ENCODE measurements around the gene C5orf58.

The C5orf58 gene

DNA sequence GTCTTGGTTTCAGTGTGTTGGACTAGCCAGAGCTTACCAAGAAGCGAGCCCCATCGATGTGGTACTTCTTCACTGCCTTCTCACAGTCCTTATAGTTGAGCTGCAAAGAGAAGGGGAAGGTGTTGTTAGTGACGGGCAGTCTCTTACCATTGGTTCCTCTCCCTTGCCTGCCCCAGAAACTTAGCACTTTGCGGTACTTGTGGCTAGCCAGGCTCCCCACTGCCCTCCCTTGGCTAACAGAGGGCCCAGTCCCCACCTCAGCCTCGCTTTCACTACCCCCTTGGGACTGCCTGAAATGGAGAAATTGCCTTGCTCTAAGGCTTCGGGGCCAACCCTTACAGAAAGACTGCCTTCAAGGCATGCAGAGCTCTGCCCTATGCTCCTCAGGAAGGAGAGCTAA is 60.5 kb downstream of the C5orf58 start:
- Histone ChIP-seq H3K9ac (ENCODE audit: low read length) (no peak overlapping the region), H2AFZ (ENCODE audit: low read length) (no peak overlapping the region), H3K9me3 (ENCODE audit: low read length) (no peaks in the 10 kb centered on the region), H3K36me3 (ENCODE audit: insufficient read depth, low read length) (no peaks in the 10 kb centered on the region), H3K27ac (ENCODE audit: low read depth, low read length, poor library complexity, severe bottlenecking) (no peak overlapping the region), H3K4me1 (ENCODE audit: insufficient read depth, low read length, severe bottlenecking) (no peaks in the 10 kb centered on the region), H3K4me3 (ENCODE audit: low read depth, low read length, poor library complexity, severe bottlenecking) (no peak overlapping the region), H3K9me2 (ENCODE audit: low read depth, low read length) (no peaks in the 10 kb centered on the region), H3K4me2 (ENCODE audit: low read length) (no peak overlapping the region), H4K20me1 (ENCODE audit: insufficient read depth, low read length) (no peaks in the 10 kb centered on the region), H3K27me3 (ENCODE audit: insufficient read depth, low read length) (peaks cover 3% of the 10 kb centered on the region), H3K79me2 (ENCODE audit: insufficient read depth, low read length) (no peaks in the 10 kb centered on the region), H3F3A (ENCODE audit: insufficient read depth, low read length) (no peaks in the 10 kb centered on the region)
- TF ChIP-seq EZH2 (IDR thresholded peaks at IDR 0.05; ENCODE audit: borderline replicate concordance, low read length), result no peak
- TF ChIP-seq, protein P1, sequence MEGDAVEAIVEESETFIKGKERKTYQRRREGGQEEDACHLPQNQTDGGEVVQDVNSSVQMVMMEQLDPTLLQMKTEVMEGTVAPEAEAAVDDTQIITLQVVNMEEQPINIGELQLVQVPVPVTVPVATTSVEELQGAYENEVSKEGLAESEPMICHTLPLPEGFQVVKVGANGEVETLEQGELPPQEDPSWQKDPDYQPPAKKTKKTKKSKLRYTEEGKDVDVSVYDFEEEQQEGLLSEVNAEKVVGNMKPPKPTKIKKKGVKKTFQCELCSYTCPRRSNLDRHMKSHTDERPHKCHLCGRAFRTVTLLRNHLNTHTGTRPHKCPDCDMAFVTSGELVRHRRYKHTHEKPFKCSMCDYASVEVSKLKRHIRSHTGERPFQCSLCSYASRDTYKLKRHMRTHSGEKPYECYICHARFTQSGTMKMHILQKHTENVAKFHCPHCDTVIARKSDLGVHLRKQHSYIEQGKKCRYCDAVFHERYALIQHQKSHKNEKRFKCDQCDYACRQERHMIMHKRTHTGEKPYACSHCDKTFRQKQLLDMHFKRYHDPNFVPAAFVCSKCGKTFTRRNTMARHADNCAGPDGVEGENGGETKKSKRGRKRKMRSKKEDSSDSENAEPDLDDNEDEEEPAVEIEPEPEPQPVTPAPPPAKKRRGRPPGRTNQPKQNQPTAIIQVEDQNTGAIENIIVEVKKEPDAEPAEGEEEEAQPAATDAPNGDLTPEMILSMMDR (IDR thresholded peaks at IDR 0.05; ENCODE audit: low read length), result no peak

DNA sequence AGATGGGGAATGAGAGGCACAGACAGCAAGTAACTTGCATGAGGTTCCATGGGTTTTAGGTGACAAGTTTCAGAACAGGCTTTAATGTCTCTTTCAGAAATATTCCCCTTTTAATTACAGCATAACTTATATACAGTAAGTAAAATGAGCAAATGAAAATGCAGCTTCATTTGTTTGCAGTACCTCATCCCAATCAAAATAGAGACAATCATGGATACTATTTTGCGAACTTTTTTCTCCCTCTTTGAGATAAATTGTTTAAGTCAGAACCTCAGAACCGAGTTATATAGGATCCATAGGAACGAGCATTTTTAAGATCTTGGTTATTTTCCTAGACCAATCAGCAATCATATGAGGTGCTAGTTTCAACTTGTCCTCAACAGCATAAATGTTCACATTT is 61.3 kb downstream of the C5orf58 start:
- Histone ChIP-seq H3K79me2 (ENCODE audit: insufficient read depth, low read length) (no peaks in the 10 kb centered on the region), H3K9me3 (ENCODE audit: low read length) (no peaks in the 10 kb centered on the region), H3K36me3 (ENCODE audit: insufficient read depth, low read length) (no peaks in the 10 kb centered on the region), H3K4me2 (ENCODE audit: low read length) (no peak overlapping the region), H3K27me3 (ENCODE audit: insufficient read depth, low read length) (peaks cover 3% of the 10 kb centered on the region), H4K20me1 (ENCODE audit: insufficient read depth, low read length) (no peaks in the 10 kb centered on the region), H3K9me2 (ENCODE audit: low read depth, low read length) (no peaks in the 10 kb centered on the region), H3K4me3 (ENCODE audit: low read depth, low read length, poor library complexity, severe bottlenecking) (no peak overlapping the region), H2AFZ (ENCODE audit: low read length) (no peak overlapping the region), H3K4me1 (ENCODE audit: insufficient read depth, low read length, severe bottlenecking) (no peaks in the 10 kb centered on the region), H3F3A (ENCODE audit: insufficient read depth, low read length) (no peaks in the 10 kb centered on the region), H3K27ac (ENCODE audit: low read depth, low read length, poor library complexity, severe bottlenecking) (no peak overlapping the region), H3K9ac (ENCODE audit: low read length) (no peak overlapping the region)
- TF ChIP-seq, protein P1 (IDR thresholded peaks at IDR 0.05; ENCODE audit: low read length), result no peak
- TF ChIP-seq EZH2 (IDR thresholded peaks at IDR 0.05; ENCODE audit: borderline replicate concordance, low read length), result no peak

DNA sequence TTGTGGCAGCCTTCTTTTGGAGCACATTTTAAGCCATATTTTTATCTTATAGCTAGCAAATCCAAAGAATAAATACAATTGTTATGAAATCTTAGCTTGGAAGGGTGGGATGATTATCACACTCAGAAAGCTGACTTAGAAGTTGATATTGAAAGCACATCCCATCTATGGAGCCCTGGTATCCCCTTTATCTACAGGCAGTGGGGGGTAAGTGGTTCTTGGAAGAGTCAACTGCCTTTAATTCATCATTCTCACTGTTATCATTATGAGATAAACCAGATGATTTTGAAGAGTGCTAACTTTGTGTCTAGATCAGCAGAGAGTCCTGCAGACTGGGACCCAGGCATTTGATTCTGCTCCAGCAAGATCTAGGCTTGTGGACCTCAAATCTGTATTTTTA is 61.8 kb downstream of the C5orf58 start:
- Histone ChIP-seq H3K4me3 (ENCODE audit: low read depth, low read length, poor library complexity, severe bottlenecking) (no peak overlapping the region), H3K4me1 (ENCODE audit: insufficient read depth, low read length, severe bottlenecking) (no peaks in the 10 kb centered on the region), H3K9me3 (ENCODE audit: low read length) (no peaks in the 10 kb centered on the region), H3K27me3 (ENCODE audit: insufficient read depth, low read length) (peaks cover 3% of the 10 kb centered on the region), H4K20me1 (ENCODE audit: insufficient read depth, low read length) (no peaks in the 10 kb centered on the region), H3K79me2 (ENCODE audit: insufficient read depth, low read length) (no peaks in the 10 kb centered on the region), H3F3A (ENCODE audit: insufficient read depth, low read length) (no peaks in the 10 kb centered on the region), H3K9ac (ENCODE audit: low read length) (no peak overlapping the region), H3K4me2 (ENCODE audit: low read length) (no peak overlapping the region), H3K36me3 (ENCODE audit: insufficient read depth, low read length) (no peaks in the 10 kb centered on the region), H3K9me2 (ENCODE audit: low read depth, low read length) (no peaks in the 10 kb centered on the region), H2AFZ (ENCODE audit: low read length) (no peak overlapping the region), H3K27ac (ENCODE audit: low read depth, low read length, poor library complexity, severe bottlenecking) (no peak overlapping the region)
- TF ChIP-seq, protein P1 (IDR thresholded peaks at IDR 0.05; ENCODE audit: low read length), result no peak
- no peak for TF ChIP-seq EZH2 (IDR thresholded peaks at IDR 0.05; ENCODE audit: borderline replicate concordance, low read length)

Data from OCI-LY1 (cell line).